Adrenal gland (tissue), 12 donors: ENCODE data around the gene RGS19. TPM values are rescaled to one million over a fixed set of nuclear protein-coding genes. Genes with fewer than 3 reads are reported as not detected.

Source experiments
- DNase-seq, 7 donors: peaks; one replicate each; pipeline ENCODE4 v3.0.0-alpha.2; 2019 to 2020
- H3K27ac ChIP-seq, 5 donors: fragments of 200-600 bp; sonication (generic) in 4 of 5; 1 replicate in 3 of 5; 2 replicates in 2 of 5; pipeline versions ENCODE4 v1.5.1 to v1.8.0; 2016 to 2020; ENCODE audit warnings: mild to moderate bottlenecking in 1 of 5
- H3K27me3 ChIP-seq: fragments of 200-600 bp; 2 replicates; pipeline ENCODE4 v1.8.0; 2021
- H3K36me3 ChIP-seq, 2 donors: fragments of 200-600 bp; replicated peaks in 1 of 2; 1 replicate in 1 of 2; 2 replicates in 1 of 2; pipeline versions ENCODE4 v1.5.1 to v1.8.0; 2018 to 2022
- H3K4me1 ChIP-seq, 2 donors: fragments of 200-600 bp; replicated peaks in 1 of 2; 1 replicate in 1 of 2; 2 replicates in 1 of 2; pipeline versions ENCODE4 v1.5.1 to v1.8.0; 2018 to 2021
- H3K4me3 ChIP-seq, 4 donors: fragments of 200-600 bp; sonication (generic) in 3 of 4; one replicate each; pipeline ENCODE4 v1.5.1; 2016 to 2018
- H3K9me3 ChIP-seq, 3 donors: fragments of 200-600 bp; sonication (generic) in 1 of 3; replicated peaks in 1 of 3; 1 replicate in 2 of 3; 2 replicates in 1 of 3; pipeline versions ENCODE4 v1.5.1 to v1.8.0; 2016 to 2021
- POLR2A ChIP-seq, 2 donors: fragments of 450-650 bp; IDR thresholded peaks; one replicate each; pipeline ENCODE4 v1.6.1; 2017; ENCODE audit warnings: antibody characterized with exemption in 2 of 2, mild to moderate bottlenecking in 2 of 2, moderate library complexity in 1 of 2
- WGBS, 4 donors: extraction: QIAGEN DNeasy Blood & Tissue Kit in 2 of 4; methylation state at CpG; one replicate each; pipeline versions ENCODE4 v1.1.5 to v1.1.7; 2013 to 2017; 5-methylcytosine and 5-hydroxymethylcytosine counted together
- intact Hi-C, 2 donors: fragments of 100-400 bp; cut with DNase I; formaldehyde crosslinking; loops; one replicate each; pipeline versions ENCODE4 v1.14.1 to v1.15.0; 2022 to 2023
- polyA plus RNA-seq, 3 donors: library from polyadenylated mRNA; stranded (reverse); fragments of 200-250 nt in 2 of 3; fragments of 350-450 nt in 1 of 3; fragmentation: Illumina TruSeq in 1 of 3; extraction: RNeasy Lipid Tissue Mini Kit (QIAGEN cat#74804) in 1 of 3; gene quantifications; one replicate each; pipeline ENCODE4 v1.2.3, GENCODE V29; 2013 to 2014
- total RNA-seq, 9 donors: library from RNA; depleted of rRNA in 4 of 9; stranded (reverse); fragments of >200 nt in 4 of 9; fragments of 120-200 nt in 1 of 9; fragmentation: NEBNext Ultra II Directional in 1 of 9; extraction: Animal tissue kit (Norgen Biotek cat#: 25700) in 1 of 9; gene quantifications; one replicate each; pipeline versions ENCODE4 v1.1.0 to v1.2.4, GENCODE V29; 2013 to 2023
- TF ChIP-seq, protein P1 (sequence below), 6 experiments: fragments of 450-650 bp in 4 of 6; fragments of 200-600 bp in 2 of 6; sonication (generic) in 1 of 6; IDR thresholded peaks; 1 replicate in 5 of 6; 2 replicates in 1 of 6; pipeline versions ENCODE4 v1.5.1 to v1.8.0; 2016 to 2021; ENCODE audit warnings: antibody characterized with exemption in 6 of 6, mild to moderate bottlenecking in 2 of 6, moderate library complexity in 1 of 6
- donor health status: healthy with polysubstance abuse.
- donor health status: Bipolar disorder and iron deficiency.
- donor health status: DM: yes; HTN: yes; CAD: no.
- donor health status: DM: no; HTN: no; CAD: no.
- donor health status: DM: no; HTN: no; CAD: no.
- donor health status: DM: yes; HTN: yes; CAD: no.

Gene RGS19
- total and polyA plus RNA-seq, 12 donors = 3.0 to 42.0 (median 15.1) TPM

DNA sequence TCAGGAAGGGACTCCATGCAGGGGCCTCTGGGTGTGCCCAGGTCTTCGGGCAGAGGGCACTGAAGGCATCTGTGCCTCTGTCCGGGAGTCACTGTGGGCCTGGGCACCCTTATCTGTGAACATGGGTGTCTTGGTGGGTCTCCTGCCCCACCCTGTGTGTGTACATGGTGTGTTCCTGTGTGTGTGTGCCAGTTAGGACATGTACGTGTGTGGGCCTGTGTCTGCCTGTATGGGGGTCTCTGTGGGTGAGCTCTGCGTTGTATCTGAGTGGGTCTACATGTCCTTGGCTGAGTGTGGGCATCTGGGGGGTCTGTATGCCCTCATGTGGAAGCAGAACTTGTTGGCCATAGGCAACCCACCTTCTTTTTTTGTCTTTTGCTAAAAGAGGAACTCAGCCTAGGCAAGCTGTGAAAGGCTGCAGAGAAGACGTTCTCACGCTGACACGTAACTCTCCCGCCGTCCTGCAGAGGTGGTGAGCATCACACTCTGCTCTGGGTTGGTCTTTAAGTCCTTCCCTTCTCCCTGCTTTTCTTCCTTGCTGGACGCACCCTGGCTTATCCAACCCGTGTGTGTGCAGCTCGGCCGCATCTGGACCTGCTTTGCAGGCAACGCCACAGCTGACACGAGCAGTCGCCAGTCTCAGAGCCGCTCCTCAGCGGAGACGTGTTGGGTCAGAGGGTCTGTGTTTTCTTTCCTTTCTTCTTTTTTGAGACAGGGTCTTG lies 28.6 kb upstream of the RGS19 start:
- intact Hi-C loops = no loop called here
- WGBS, 4 donors = 65 to 74% (median 72%) methylated on average over 17 to 19 of the region's 19 CpGs
- peak in 4 of 7 donors; percentile 9 to 44 (median 10) for DNase-seq
- H3K36me3 ChIP-seq = no peaks in the 10 kb centered on the region
- H3K27me3 ChIP-seq = peaks cover 8% of the 10 kb centered on the region
- no peak overlapping the region for H3K27ac ChIP-seq
- no peak overlapping the region for H3K4me3 ChIP-seq
- H3K4me1 ChIP-seq = no peaks in the 10 kb centered on the region
- no peaks in the 10 kb centered on the region for H3K9me3 ChIP-seq
- no peak for TF ChIP-seq POLR2A (IDR thresholded peaks at IDR 0.05)
- TF ChIP-seq, protein P1, sequence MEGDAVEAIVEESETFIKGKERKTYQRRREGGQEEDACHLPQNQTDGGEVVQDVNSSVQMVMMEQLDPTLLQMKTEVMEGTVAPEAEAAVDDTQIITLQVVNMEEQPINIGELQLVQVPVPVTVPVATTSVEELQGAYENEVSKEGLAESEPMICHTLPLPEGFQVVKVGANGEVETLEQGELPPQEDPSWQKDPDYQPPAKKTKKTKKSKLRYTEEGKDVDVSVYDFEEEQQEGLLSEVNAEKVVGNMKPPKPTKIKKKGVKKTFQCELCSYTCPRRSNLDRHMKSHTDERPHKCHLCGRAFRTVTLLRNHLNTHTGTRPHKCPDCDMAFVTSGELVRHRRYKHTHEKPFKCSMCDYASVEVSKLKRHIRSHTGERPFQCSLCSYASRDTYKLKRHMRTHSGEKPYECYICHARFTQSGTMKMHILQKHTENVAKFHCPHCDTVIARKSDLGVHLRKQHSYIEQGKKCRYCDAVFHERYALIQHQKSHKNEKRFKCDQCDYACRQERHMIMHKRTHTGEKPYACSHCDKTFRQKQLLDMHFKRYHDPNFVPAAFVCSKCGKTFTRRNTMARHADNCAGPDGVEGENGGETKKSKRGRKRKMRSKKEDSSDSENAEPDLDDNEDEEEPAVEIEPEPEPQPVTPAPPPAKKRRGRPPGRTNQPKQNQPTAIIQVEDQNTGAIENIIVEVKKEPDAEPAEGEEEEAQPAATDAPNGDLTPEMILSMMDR (IDR thresholded peaks at IDR 0.05) = no peak

GRCh38 chr20:64106981-64107735 lies 27.8 kb upstream of the RGS19 start, which contains the start of gene NPBWR2:
TSS of gene NPBWR2 (minus strand) at chr20:64107565. CDS start at chr20:64106831, 734 bp downstream.
- 45 to 65% (median 56%) methylated on average over 10 to 22 of the region's 22 CpGs for WGBS, 4 donors

GRCh38 chr20:64106435-64106961 lies 27.2 kb upstream of the RGS19 start:
- no peak for TF ChIP-seq POLR2A (IDR thresholded peaks at IDR 0.05)
- TF ChIP-seq, protein P1 (IDR thresholded peaks at IDR 0.05) = no peak
- Histone ChIP-seq H3K4me3 (no peak overlapping the region), H3K4me1 (peaks cover 0 to 3% of the 10 kb centered on the region in 2 donors), H3K9me3 (no peaks in the 10 kb centered on the region), H3K27me3 (peaks cover 21% of the 10 kb centered on the region), H3K36me3 (no peaks in the 10 kb centered on the region), H3K27ac (no peak overlapping the region)
- DNase-seq = peak in 2 of 7 donors; percentile 15 to 44
- intact Hi-C loops = no loop called here
- 79 to 91% (median 87%) methylated on average over 27 to 28 of the region's 28 CpGs for WGBS, 4 donors

More at GRCh38 chr20:64106981-64107735, 27.8 kb upstream of the RGS19 start, which contains the start of gene NPBWR2:
- DNase-seq = peak in 5 of 7 donors; percentile 3 to 76 (median 9)
- Histone ChIP-seq H3K27ac (no peak within 1 kb of the TSS), H3K4me1 (peaks cover 0 to 3% of the 10 kb centered on the region in 2 donors), H3K9me3 (no peaks in the 10 kb centered on the region), H3K27me3 (peaks cover 14% of the 10 kb centered on the region), H3K36me3 (no peaks in the 10 kb centered on the region), H3K4me3 (no peak within 1 kb of the TSS)
- TF ChIP-seq, protein P1 (IDR thresholded peaks at IDR 0.05) = no peak
- TF ChIP-seq POLR2A (IDR thresholded peaks at IDR 0.05) = no peak
- intact Hi-C loops = no loop called here

DNA sequence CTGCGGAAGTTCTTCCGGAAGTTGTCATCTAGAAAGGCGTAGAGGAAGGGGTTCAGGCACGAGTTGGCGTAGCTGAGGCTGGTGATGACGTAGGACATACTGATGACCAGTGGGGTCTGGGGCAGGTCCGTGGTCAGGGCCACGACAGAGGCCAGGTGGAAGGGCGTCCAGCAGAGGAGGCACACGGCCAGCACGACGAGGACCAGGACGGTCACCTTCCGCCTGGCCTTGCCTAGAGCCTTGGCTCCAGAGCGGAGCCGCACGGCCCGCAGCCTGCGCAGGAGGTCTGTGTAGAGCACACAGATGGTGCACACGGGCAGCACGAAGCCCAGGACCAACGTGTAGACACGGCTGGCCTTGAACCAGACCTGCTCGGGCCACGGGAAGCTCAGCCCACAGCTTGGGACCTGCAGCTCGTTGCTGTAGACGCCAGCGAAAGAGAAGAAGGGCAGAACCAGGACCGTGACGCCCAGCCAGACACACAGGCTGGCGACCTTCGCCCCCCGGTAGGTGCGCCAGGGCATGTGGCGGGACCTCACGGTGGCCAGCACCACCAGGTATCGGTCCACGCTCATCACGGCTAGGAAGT lies 26.6 kb upstream of the RGS19 start:
- no peak for TF ChIP-seq POLR2A (IDR thresholded peaks at IDR 0.05)
- TF ChIP-seq, protein P1 (IDR thresholded peaks at IDR 0.05) = no peak
- no peaks in the 10 kb centered on the region for H3K36me3 ChIP-seq
- H3K4me3 ChIP-seq = no peak overlapping the region
- peaks cover 21% of the 10 kb centered on the region for H3K27me3 ChIP-seq
- no peaks in the 10 kb centered on the region for H3K9me3 ChIP-seq
- peaks cover 0 to 3% of the 10 kb centered on the region in 2 donors for H3K4me1 ChIP-seq
- intact Hi-C loops = no loop called here
- WGBS, 4 donors = 91 to 92% (median 92%) methylated on average over 16 to 39 of the region's 39 CpGs
- DNase-seq = peak in 4 of 7 donors; percentile 4 to 49 (median 12)
- H3K27ac ChIP-seq = no peak overlapping the region
